VCaP (cell line): Measurements from ENCODE around the gene HOXC11.

ENCODE experiments used
- H3K27ac ChIP-seq: fragments of 450-650 bp; 2 replicates; pipeline ENCODE4 v1.5.1; 2017
- CTCF ChIP-seq: fragments of 450-650 bp; conservative IDR thresholded peaks from 2 replicates; pipeline ENCODE4 v1.5.1; 2017; ENCODE audit warnings: mild to moderate bottlenecking, moderate library complexity

HOXC11 gene

GRCh38 chr12:53939141-53940108, 33.5 kb upstream of the HOXC11 start:
- TF ChIP-seq CTCF, result no peak
- peak overlapping the region; percentile 33; the same call in 1 of the 2 replicates for H3K27ac ChIP-seq

- TF ChIP-seq CTCF, result no peak
- H3K27ac ChIP-seq, result no peak overlapping the region
These were observed 32.4 kb upstream of the HOXC11 start for GRCh38 chr12:53940443-53941014.

GRCh38 chr12:53941187-53941586, 31.7 kb upstream of the HOXC11 start:
- H3K27ac ChIP-seq, result no peak overlapping the region
- no peak for TF ChIP-seq CTCF

- no peak overlapping the region for H3K27ac ChIP-seq
- TF ChIP-seq CTCF, result no peak
These were observed 31.2 kb upstream of the HOXC11 start for GRCh38 chr12:53941750-53942149.

GRCh38 chr12:53942467-53942997, 30.4 kb upstream of the HOXC11 start:
- TF ChIP-seq CTCF, result no peak
- H3K27ac ChIP-seq, result no peak overlapping the region

GRCh38 chr12:53944209-53944608, 28.7 kb upstream of the HOXC11 start:
- H3K27ac ChIP-seq, result no peak overlapping the region
- TF ChIP-seq CTCF, result no peak
